NCI-H1694 (cell line): ENCODE data around the gene TBC1D26.
"Not testable (repeated sequence)": the region's sequence is repeated elsewhere in the genome, so short reads cannot be mapped to it uniquely, and the experiment has no call there.

Experiments used
- DNase-seq: peaks from one replicate; lab custom pipeline; 2025; lab: John Stamatoyannopoulos, UW

TBC1D26 gene

DNA sequence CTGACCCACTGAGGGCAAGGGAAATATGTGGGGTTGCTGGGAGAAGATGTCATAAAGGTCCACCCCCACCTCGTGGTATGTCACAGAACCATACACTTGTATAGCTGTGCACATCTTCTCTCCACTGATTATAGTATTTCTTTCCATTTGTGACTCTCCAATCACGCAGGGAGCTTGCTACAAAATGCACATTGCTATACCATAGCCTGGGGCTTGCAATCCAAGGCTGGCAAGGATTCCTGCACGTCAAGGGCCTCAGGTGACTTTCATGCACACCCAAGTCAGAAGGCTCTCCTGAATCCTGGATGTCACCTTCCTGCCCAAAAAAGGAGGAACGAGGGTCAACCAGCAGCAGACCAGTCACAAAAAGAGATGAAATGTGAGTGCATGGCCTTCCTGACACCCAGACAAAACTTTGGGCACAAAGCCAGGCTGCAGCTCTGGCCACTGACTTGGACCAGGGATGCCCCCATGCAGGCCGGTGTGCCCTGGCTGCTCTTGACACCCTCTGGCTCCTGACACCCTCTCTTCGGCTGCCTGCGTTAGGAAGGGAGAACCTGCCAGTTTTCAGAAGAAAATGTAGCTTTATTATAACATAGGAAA, 12.1 kb downstream of the TBC1D26 start:
- DNase-seq = no peak

DNA sequence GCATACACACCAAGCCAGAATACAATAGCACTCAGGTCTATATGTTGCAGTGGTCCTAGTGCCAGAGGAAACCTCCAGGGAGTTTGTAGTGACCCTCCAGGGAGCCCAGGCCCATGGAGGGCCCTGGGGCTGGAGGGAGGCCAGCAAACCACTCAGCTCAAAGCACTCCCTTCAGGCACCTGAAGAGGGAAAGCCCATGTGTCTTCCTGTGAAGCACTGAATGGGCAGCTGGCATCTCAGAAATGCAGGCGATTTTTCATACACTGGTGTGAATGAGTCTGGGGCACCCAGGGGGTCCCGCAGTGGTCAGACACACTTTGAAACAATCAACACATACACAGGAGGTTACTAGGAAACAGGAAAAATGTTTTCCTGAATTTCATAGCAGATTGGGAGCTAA, 12.8 kb downstream of the TBC1D26 start:
- no peak for DNase-seq

DNA sequence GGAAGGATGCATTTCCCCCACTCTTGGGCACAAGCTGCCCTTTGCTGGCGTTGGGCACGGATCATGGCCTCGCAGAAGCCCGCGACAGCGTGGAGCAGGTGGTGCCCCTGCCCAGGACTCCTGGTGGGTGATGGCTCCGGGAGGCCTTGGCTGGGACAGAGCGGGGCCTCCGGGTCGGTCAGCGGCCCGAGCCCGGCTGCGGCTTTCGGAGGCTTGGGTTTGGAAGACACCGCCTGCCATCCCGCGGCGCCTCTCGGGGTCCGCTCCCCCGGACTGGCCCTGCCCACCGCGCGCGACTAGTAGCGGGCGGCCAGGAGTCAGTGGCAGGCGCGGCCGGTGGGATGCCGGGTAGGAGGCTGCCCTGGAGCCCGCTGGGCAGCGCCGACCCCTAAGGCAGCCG, 17.3 kb downstream of the TBC1D26 start:
- not testable (repeated sequence) for DNase-seq

DNA sequence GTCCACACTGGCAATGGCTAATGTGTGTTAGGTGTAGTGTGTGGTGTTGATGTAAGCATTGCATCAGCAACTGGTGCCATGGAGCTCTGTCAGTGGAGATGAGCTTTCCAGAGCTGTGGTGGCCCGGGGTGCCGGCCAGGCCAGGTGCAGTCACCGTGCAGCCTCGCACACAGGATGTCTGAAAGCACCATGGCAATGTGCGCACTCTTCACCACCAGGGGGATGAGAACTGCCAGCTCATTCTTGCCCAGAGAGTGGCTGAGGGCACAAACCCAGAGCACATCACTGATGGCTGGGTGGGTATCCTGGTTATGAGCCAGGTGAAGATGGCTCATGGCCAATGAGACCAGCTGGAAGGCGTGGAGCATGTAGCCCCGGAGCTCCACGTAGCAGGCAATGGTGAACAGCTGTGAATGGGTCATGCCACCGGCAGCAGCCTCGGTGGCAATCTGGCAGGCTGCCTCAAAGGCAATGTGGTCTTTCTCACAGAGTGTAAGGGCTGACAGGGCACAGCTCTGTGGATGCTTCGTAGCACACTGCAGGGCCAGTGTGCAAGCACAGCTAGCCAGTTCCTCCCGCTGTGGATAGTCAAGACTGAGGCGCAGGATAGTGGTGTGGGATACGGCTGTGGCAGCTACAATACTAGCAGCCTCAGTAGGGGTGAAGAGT, 36.9 kb downstream of the TBC1D26 start:
- peak; percentile 63 for DNase-seq

DNA sequence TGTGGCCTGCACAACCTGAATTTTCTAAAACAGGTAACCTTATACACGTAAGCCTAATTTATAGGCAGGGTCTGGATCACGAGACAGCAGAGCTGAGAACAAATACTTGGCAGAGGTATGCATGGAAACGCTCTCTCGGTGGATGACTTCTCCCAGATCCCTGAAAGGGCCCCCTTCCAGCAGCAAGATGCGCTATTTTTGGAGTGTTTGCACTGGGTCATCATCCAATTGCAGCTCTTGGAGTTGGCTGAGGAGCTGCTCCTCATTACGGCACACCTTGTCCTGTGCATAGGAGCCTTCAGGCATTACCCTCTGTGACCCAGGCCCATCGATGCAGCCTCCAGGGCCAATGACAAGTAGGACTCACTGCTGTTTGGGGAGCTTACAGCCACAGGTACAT, 38.6 kb downstream of the TBC1D26 start:
- DNase-seq = not testable (repeated sequence)

DNA sequence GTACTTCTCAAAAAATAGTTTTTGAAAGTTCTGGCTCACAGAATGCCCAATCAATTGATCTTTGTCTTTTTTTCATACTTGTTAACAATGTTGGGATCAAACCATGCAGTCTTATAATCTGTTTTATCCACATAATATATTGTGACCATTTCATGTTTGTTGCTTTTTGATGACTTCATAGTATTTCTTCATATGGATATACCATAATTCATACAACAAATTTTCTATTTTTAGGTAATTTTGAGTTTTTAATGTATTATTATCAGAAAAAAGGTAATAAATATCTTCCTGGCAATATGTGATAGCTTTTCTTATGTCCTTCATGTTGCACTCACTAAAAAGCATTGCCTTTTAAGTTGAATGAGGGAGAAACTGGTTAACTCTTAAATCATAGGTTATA, 44.8 kb downstream of the TBC1D26 start:
- no peak for DNase-seq

DNA sequence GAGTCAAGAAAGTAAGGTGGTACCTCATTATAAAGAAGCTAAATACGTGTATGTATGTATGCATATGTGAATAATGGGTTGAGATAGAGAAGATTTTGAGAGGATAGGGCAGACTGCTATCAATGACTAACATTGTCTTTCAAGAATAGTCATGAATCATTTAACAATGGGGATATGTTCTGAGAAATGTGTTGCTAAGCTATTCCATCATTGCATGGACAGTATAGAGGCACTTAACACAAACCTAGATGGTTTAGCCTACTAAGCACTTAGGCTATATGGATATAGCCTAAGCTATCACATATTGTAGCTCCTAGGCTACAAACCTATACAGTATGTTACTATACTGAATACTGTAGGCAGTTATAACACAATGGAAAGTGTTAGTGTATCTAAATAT, 45.2 kb downstream of the TBC1D26 start:
- DNase-seq = no peak

DNA sequence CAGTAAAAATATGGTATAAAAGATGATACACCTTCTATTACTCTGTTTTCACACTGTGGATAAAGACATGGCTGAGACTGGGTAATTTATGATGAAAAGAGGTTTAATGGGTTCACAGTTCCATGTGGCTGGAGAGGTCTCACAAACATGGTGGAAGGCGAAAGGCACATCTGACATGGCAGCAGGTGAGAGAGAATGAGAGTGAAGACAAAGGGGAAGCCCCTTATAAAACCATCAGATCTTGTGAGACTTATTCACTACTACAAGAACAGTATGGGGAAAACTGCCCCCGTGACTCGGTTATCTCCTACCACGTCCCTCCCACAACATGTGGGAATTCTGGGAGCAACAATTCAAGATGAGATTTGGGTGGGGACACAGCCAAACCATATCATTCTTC, 45.6 kb downstream of the TBC1D26 start:
- no peak for DNase-seq

DNA sequence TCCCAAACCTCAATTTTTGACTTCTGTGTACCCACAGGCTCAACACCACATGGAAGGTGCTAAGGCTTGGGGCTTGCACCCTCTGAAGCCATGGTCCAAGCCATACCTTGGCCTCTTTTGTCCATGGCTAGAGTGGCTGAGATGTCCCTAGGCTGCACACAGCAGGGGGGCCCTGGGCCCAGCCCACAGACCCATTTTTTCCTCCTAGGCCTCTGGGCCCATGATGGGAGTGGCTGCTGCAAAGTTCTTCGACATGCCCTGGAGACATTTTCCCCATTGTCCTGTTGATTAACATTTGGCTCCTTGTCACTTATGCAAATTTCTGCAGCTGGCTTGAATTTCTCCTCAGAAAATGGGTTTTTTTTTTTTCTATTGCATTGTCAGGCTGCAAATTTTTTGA, 47.0 kb downstream of the TBC1D26 start:
- DNase-seq = no peak

DNA sequence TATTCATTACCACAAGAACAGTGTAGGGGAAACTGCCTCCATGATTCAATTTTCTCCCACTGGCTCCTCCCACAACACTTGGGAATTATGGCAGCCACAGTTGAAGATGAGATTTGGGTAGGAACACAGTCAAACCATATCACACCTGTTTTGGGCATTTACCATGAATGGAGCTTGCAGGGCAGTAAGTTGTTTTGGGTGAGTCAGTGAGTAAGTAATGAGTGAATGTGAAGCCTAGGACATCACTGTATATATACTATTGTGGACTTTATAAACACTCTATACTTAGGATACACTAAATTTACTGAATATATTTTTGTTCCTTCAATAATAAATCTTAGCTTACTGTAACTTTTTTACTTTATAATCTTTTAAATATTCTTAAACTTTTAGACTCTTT, 48.1 kb downstream of the TBC1D26 start:
- no peak for DNase-seq

DNA sequence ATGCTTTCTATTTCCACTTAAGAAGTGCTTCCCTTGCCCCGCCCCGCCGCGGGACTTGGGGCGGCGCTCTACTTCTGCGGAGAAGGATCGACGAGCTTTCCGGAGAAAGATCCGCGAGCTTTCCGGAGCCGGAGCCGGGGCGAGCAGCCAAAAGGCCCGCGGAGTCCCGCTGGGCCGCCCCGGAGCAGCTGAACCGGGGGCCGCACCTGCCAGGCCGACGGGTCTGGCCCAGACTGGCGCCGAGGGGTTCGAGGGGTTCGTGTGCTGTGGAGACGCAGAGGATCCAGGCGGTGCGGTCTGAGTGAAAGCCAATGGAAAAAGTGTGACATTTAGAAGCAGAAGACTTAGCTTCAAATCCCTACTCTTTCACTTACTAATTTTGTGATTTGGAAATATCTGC, 50.8 kb downstream of the TBC1D26 start:
- no peak for DNase-seq

DNA sequence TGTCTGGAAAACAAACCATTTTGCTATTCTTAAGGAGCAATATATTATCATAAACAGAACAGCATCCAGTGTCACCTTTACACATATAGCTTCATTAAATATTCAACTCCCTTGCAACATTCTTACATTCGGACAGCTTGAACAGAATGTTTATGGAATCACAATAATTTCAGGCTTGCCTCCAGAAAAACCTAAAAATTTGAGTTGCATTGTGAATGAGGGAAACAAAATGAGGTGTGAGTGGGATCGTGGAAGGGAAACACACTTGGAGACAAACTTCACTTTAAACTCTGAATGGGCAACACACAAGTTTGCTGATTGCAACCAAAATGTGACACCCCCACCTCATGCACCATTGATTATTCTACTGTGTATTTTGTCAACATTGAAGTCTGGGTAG, 51.4 kb downstream of the TBC1D26 start:
- DNase-seq = no peak

DNA sequence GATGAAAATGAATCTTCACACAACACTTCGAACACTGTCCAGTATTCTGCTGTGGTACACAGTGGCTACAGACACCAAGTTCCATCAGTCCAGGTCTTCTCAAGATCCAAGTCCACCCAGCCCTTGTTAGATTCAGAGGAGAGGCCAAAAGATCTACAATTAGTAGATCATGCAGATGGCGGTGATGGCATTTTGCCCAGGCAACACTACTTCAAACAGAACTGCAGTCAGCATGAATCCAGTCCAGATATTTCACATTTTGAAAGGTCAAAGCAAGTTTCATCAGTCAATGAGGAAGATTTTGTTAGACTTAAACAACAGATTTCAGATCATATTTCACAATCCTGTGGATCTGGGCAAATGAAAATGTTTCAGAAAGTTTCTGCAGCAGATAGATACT, 52.3 kb downstream of the TBC1D26 start:
- DNase-seq = not testable (repeated sequence)

DNA sequence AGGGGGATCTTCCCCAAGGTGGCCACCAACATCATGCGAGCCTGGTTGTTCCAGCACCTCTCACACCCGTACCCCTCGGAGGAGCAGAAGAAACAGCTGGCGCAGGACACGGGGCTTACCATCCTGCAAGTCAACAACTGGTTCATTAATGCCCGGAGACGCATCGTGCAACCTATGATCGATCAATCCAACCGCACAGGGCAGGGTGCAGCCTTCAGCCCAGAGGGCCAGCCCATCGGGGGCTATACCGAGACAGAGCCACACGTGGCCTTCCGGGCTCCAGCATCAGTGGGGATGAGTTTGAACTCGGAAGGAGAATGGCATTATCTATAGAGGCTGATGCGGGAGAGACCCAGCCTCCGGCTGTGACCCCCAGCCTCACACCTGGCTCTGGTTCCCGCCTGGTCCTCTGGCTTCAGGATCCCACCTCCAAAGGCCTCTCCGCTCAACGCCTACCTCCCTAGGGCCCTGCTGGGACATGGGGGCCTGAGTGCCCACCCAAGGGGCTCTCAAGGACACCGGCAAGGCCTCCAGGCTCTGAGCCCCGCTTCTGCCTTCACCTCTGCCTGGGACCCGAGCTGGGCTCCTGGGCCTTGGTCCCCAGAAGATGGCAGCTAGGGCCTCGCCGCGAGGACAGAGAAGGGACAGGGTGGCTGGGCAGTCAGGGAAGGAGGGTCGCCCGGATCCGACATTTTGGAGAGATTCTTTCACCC, 55.4 kb downstream of the TBC1D26 start:
- DNase-seq = not testable (repeated sequence)

DNA sequence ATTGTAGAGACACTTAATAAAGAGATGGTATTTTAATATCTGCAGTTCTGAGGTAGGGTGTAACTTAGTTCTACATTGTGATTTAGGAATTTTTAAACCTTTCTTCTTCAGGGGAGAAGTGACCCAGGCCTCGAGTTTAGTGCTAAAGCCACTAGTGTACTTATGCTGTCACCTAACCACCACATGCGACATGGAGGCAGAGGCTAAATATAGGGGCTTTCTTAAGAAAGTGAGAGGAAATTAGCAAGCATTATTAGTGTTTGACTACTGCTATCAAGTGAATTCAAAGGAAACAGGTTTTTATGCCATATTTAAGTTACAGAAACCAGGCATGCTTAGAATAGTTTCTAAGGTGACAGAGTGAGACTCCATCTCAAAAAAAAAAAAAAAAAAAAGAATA, 56.3 kb downstream of the TBC1D26 start:
- not testable (repeated sequence) for DNase-seq
